Kidney epithelial cell (primary cell): ENCODE measurements around the gene SV2C. TPM values are rescaled to one million over a fixed set of nuclear protein-coding genes. Genes with fewer than 3 reads are reported as not detected.
"Not testable (repeated sequence)": the region's sequence is repeated elsewhere in the genome, so short reads cannot be mapped to it uniquely, and the experiment has no call there.

Source experiments
- DNase-seq: peaks from one replicate; pipeline ENCODE4 v3.0.0-alpha.2; 2010; ENCODE audit warnings: low read depth
- H3K27me3 ChIP-seq: 2 replicates; pipeline ENCODE4 v1.6.0; 2011; ENCODE audit warnings: low read length; ENCODE audit not compliant: control insufficient read depth, insufficient read depth
- H3K36me3 ChIP-seq: 2 replicates; pipeline ENCODE4 v1.5.1; 2011; ENCODE audit warnings: low read length; ENCODE audit not compliant: control insufficient read depth, insufficient read depth
- H3K4me3 ChIP-seq: 2 replicates; pipeline ENCODE4 v1.5.1; 2011; ENCODE audit warnings: low read depth, mild to moderate bottlenecking, control low read depth, low read length
- CTCF ChIP-seq: IDR thresholded peaks from 2 replicates; pipeline ENCODE4 v1.5.1; 2011; ENCODE audit warnings: mild to moderate bottlenecking, moderate library complexity, low read length, control low read depth, inconsistent platforms; ENCODE audit not compliant: insufficient read depth, poor library complexity, severe bottlenecking
- total RNA-seq: library from RNA; depleted of rRNA; stranded (reverse); fragments of >200 nt; gene quantifications from 2 replicates; pipeline ENCODE4 v1.2.3, GENCODE V29; 2015

SV2C gene
- total RNA-seq, 1 donor from 2014 or later = 0.04 TPM

- no peak for TF ChIP-seq CTCF
- DNase-seq = peak; percentile 51
These were observed 284.6 kb downstream of the SV2C start for GRCh38 chr5:76367623-76368371.

GRCh38 chr5:76368941-76369340, 285.8 kb downstream of the SV2C start:
- H3K36me3 ChIP-seq = no peaks in the 10 kb centered on the region
- H3K4me3 ChIP-seq = no peak overlapping the region
- DNase-seq = no peak
- no peak for TF ChIP-seq CTCF
- H3K27me3 ChIP-seq = no peaks in the 10 kb centered on the region

More at GRCh38 chr5:76367623-76368371, 284.6 kb downstream of the SV2C start:
- Histone ChIP-seq H3K36me3 (no peaks in the 10 kb centered on the region), H3K4me3 (no peak overlapping the region), H3K27me3 (no peaks in the 10 kb centered on the region)

- not testable (repeated sequence) for H3K4me3 ChIP-seq
These were observed 286.5 kb downstream of the SV2C start for GRCh38 chr5:76369668-76370067.

GRCh38 chr5:76371960-76372322, 288.8 kb downstream of the SV2C start:
- TF ChIP-seq CTCF = no peak
- no peak overlapping the region for H3K4me3 ChIP-seq
- H3K36me3 ChIP-seq = no peaks in the 10 kb centered on the region
- H3K27me3 ChIP-seq = no peaks in the 10 kb centered on the region
- DNase-seq = no peak

More at GRCh38 chr5:76369668-76370067, 286.5 kb downstream of the SV2C start:
- H3K27me3 ChIP-seq, DNase-seq, H3K36me3 ChIP-seq: not testable (repeated sequence)

GRCh38 chr5:76372323-76373054, 289.3 kb downstream of the SV2C start:
- Histone ChIP-seq H3K27me3 (no peaks in the 10 kb centered on the region), H3K36me3 (no peaks in the 10 kb centered on the region), H3K4me3 (no peak overlapping the region)
- peak; percentile 87 for DNase-seq
- TF ChIP-seq CTCF = no peak

GRCh38 chr5:76376148-76376865, 293.1 kb downstream of the SV2C start:
- TF ChIP-seq CTCF = no peak
- H3K4me3 ChIP-seq = no peak overlapping the region
- H3K36me3 ChIP-seq = no peaks in the 10 kb centered on the region
- DNase-seq = no peak
- no peaks in the 10 kb centered on the region for H3K27me3 ChIP-seq
